ENCODE results near the gene PELO. TPM values are rescaled to one million over a fixed set of nuclear protein-coding genes. Genes with fewer than 3 reads are reported as not detected.
A peak's percentile ranks its signal among the peaks of the same experiment; 100 is the strongest.

PELO gene
- polyA plus RNA-seq, 1 donor (not counting 4 experiments of a cell fraction or from before 2014, with no cell fraction given): 10.6 TPM

DNA sequence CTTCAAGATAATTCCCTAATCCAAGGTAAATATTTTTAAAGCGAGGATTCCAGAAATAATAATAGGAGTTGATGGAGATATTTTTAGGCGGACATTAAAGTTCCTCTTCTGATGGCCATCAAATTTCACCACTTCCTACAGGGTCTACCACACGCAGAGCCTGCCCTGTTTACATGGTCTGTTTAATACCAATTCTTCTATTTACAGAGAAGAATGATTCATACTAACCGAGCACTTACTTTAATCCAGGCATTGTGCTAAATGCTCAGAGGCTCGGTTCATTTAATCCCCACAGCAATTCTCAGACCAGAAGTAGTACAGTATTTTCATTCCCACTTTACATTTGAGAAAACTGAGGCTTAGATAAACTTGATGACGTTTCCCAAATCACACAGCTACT is 3.0 kb upstream of the PELO start:
- H3K79me2 ChIP-seq (ENCODE audit: control insufficient read depth, insufficient read depth, low read length): no peaks in the 10 kb centered on the region
- H3K27ac ChIP-seq (ENCODE audit: control insufficient read depth, insufficient read depth, low read length): no peak overlapping the region
- H3K9ac ChIP-seq (ENCODE audit: control insufficient read depth, extremely low read depth, insufficient read depth, low read length): no peak overlapping the region
- FAIRE-seq (no peak), DNase-seq (ENCODE audit: low read depth, low spot score) (no peak)
- no peaks in the 10 kb centered on the region for H3K36me3 ChIP-seq (ENCODE audit: control insufficient read depth in 2 of 2, extremely low read depth in 1 of 2, insufficient read depth in 2 of 2, low read length in 2 of 2)
- H4K20me1 ChIP-seq (ENCODE audit: control insufficient read depth, extremely low read depth, insufficient read depth, low read length): no peaks in the 10 kb centered on the region
- TF ChIP-seq CTCF (optimal IDR thresholded peaks at IDR 0.05 in 1 of 3, IDR thresholded peaks at IDR 0.05 in 1 of 3, conservative IDR thresholded peaks at IDR 0.05 in 1 of 3; ENCODE audit: extremely low read depth in 1 of 3, insufficient read depth in 2 of 3, low read length in 3 of 3) (no peak), EZH2 (IDR thresholded peaks at IDR 0.05; ENCODE audit: low read length) (no peak)
- peaks cover 15% of the 10 kb centered on the region for H3K4me1 ChIP-seq (ENCODE audit: control insufficient read depth, extremely low read depth, insufficient read depth, low read length)
- H3K9me1 ChIP-seq (ENCODE audit: control insufficient read depth, extremely low read depth, insufficient read depth, low read length): no peaks in the 10 kb centered on the region
- H3K4me2 ChIP-seq (ENCODE audit: control insufficient read depth, extremely low read depth, insufficient read depth, low read depth, low read length): no peak overlapping the region
- no peak overlapping the region for H3K4me3 ChIP-seq (ENCODE audit: control insufficient read depth in 2 of 3, extremely low read depth in 1 of 3, insufficient read depth in 2 of 3, low read depth in 1 of 3, low read length in 3 of 3)
- dilution Hi-C loops (cut with MboI; ENCODE audit: extremely low pct_ligation_motif_present, low sequenced_read_pairs): no loop called here
- H3K27me3 ChIP-seq (ENCODE audit: control insufficient read depth, extremely low read depth, insufficient read depth, low read length): no peaks in the 10 kb centered on the region
- no peaks in the 10 kb centered on the region for H3K9me3 ChIP-seq (ENCODE audit: control insufficient read depth, low read depth, low read length)
- no peak overlapping the region for H2AFZ ChIP-seq (ENCODE audit: control insufficient read depth, low read length)

- FAIRE-seq (no peak), DNase-seq (ENCODE audit: low read depth, low spot score) (no peak)
- Histone ChIP-seq H4K20me1 (ENCODE audit: control insufficient read depth, extremely low read depth, insufficient read depth, low read length) (no peaks in the 10 kb centered on the region), H3K79me2 (ENCODE audit: control insufficient read depth, insufficient read depth, low read length) (no peaks in the 10 kb centered on the region), H2AFZ (ENCODE audit: control insufficient read depth, low read length) (no peak overlapping the region), H3K9ac (ENCODE audit: control insufficient read depth, extremely low read depth, insufficient read depth, low read length) (no peak overlapping the region), H3K36me3 (ENCODE audit: control insufficient read depth in 2 of 2, extremely low read depth in 1 of 2, insufficient read depth in 2 of 2, low read length in 2 of 2) (no peaks in the 10 kb centered on the region), H3K9me1 (ENCODE audit: control insufficient read depth, extremely low read depth, insufficient read depth, low read length) (no peaks in the 10 kb centered on the region), H3K4me2 (ENCODE audit: control insufficient read depth, extremely low read depth, insufficient read depth, low read depth, low read length) (peak overlapping the region; percentile 87), H3K4me3 (ENCODE audit: control insufficient read depth in 2 of 3, extremely low read depth in 1 of 3, insufficient read depth in 2 of 3, low read depth in 1 of 3, low read length in 3 of 3) (no peak overlapping the region), H3K27ac (ENCODE audit: control insufficient read depth, insufficient read depth, low read length) (no peak overlapping the region), H3K27me3 (ENCODE audit: control insufficient read depth, extremely low read depth, insufficient read depth, low read length) (no peaks in the 10 kb centered on the region), H3K4me1 (ENCODE audit: control insufficient read depth, extremely low read depth, insufficient read depth, low read length) (peaks cover 15% of the 10 kb centered on the region), H3K9me3 (ENCODE audit: control insufficient read depth, low read depth, low read length) (no peaks in the 10 kb centered on the region)
- no peak for TF ChIP-seq EZH2 (IDR thresholded peaks at IDR 0.05; ENCODE audit: low read length)
- dilution Hi-C loops (cut with MboI; ENCODE audit: extremely low pct_ligation_motif_present, low sequenced_read_pairs): no loop called here
Measured at GRCh38 chr5:52786391-52786790, 1.3 kb upstream of the PELO start.

GRCh38 chr5:52786949-52787599 is 642 bp upstream of the PELO start:
- dilution Hi-C loops (cut with MboI; ENCODE audit: extremely low pct_ligation_motif_present, low sequenced_read_pairs): no loop called here
- DNase-seq (ENCODE audit: low read depth, low spot score): no peak
- Histone ChIP-seq H3K4me2 (ENCODE audit: control insufficient read depth, extremely low read depth, insufficient read depth, low read depth, low read length) (peak overlapping the region; percentile 87), H3K4me1 (ENCODE audit: control insufficient read depth, extremely low read depth, insufficient read depth, low read length) (peaks cover 15% of the 10 kb centered on the region), H3K79me2 (ENCODE audit: control insufficient read depth, insufficient read depth, low read length) (no peaks in the 10 kb centered on the region), H3K27me3 (ENCODE audit: control insufficient read depth, extremely low read depth, insufficient read depth, low read length) (no peaks in the 10 kb centered on the region), H3K36me3 (ENCODE audit: control insufficient read depth in 2 of 2, extremely low read depth in 1 of 2, insufficient read depth in 2 of 2, low read length in 2 of 2) (no peaks in the 10 kb centered on the region), H3K4me3 (ENCODE audit: control insufficient read depth in 2 of 3, extremely low read depth in 1 of 3, insufficient read depth in 2 of 3, low read depth in 1 of 3, low read length in 3 of 3) (peak overlapping the region in 2 of 3 experiments; percentile 56 to 89), H3K27ac (ENCODE audit: control insufficient read depth, insufficient read depth, low read length) (no peak overlapping the region), H4K20me1 (ENCODE audit: control insufficient read depth, extremely low read depth, insufficient read depth, low read length) (no peaks in the 10 kb centered on the region), H3K9ac (ENCODE audit: control insufficient read depth, extremely low read depth, insufficient read depth, low read length) (peak overlapping the region; percentile 71), H3K9me1 (ENCODE audit: control insufficient read depth, extremely low read depth, insufficient read depth, low read length) (no peaks in the 10 kb centered on the region), H2AFZ (ENCODE audit: control insufficient read depth, low read length) (peak overlapping the region; percentile 28), H3K9me3 (ENCODE audit: control insufficient read depth, low read depth, low read length) (no peaks in the 10 kb centered on the region)
- peak; percentile 93 for FAIRE-seq
- TF ChIP-seq EZH2 (IDR thresholded peaks at IDR 0.05; ENCODE audit: low read length) (no peak), CTCF (optimal IDR thresholded peaks at IDR 0.05 in 1 of 3, IDR thresholded peaks at IDR 0.05 in 1 of 3, conservative IDR thresholded peaks at IDR 0.05 in 1 of 3; ENCODE audit: extremely low read depth in 1 of 3, insufficient read depth in 2 of 3, low read length in 3 of 3) (peak; percentile 42 to 85 (median 52))
